ENCODE measurements around the gene DBT.
"Not testable (repeated sequence)": the region's sequence is repeated elsewhere in the genome, so short reads cannot be mapped to it uniquely, and the experiment has no call there.

The DBT gene

GRCh38 chr1:100249155-100249536, 488 bp downstream of the DBT start:
- TF ChIP-seq CTCF (IDR thresholded peaks at IDR 0.05; ENCODE audit: low read depth, low read length): no peak
- peak overlapping the region; percentile 95 for H3K4me3 ChIP-seq (ENCODE audit: low read depth, low read length)

GRCh38 chr1:100246738-100247137, 2.9 kb downstream of the DBT start:
- TF ChIP-seq CTCF (IDR thresholded peaks at IDR 0.05; ENCODE audit: low read depth, low read length): no peak
- no peak overlapping the region for H3K4me3 ChIP-seq (ENCODE audit: low read depth, low read length)

GRCh38 chr1:100240631-100241030, 9.0 kb downstream of the DBT start:
- TF ChIP-seq CTCF (IDR thresholded peaks at IDR 0.05; ENCODE audit: low read depth, low read length): no peak
- no peak overlapping the region for H3K4me3 ChIP-seq (ENCODE audit: low read depth, low read length)

GRCh38 chr1:100239961-100240360, 9.7 kb downstream of the DBT start:
- TF ChIP-seq CTCF (IDR thresholded peaks at IDR 0.05; ENCODE audit: low read depth, low read length): no peak
- H3K4me3 ChIP-seq (ENCODE audit: low read depth, low read length): no peak overlapping the region

DNA sequence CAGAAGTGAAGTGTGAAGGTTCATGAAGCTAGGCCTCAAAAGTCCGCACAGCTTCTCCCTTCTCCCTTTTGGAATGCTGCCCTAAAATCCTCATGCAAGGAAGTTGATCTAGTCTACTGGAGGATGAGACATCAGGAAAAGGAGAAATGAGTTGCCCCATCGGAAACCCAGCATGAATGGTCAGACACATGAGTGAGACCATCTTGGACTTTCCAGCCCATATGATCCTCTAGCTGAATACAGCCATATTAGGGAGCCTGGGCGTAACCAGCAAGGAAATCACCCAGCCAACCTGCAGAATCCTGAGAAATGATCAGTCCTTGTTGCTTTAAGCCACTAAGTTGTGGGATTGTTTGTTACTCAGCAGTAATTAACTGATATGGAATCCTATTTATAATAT, 12.5 kb downstream of the DBT start:
- TF ChIP-seq CTCF (IDR thresholded peaks at IDR 0.05; ENCODE audit: low read depth, low read length): no peak
- H3K4me3 ChIP-seq (ENCODE audit: low read depth, low read length): no peak overlapping the region

DNA sequence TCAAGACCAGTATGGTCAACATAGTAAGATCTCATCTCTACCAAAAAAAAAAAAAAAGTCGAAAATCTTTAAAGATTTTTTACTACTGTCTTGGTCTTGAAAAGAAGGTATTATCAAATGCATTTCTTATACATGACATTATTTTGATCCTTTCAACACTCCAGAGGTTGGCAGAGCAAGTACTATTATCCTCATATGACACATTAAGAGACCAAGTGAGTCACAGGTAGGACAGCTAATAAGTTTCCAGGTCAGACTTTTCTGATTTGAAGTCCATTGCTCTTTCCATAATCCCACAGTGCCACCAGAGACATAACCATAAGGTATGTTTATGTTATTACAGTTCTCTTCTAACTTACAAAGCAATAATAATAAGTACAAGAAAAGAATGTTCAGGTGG, 15.2 kb downstream of the DBT start:
- no peak overlapping the region for H3K4me3 ChIP-seq (ENCODE audit: low read depth, low read length)
- no peak for TF ChIP-seq CTCF (IDR thresholded peaks at IDR 0.05; ENCODE audit: low read depth, low read length)

DNA sequence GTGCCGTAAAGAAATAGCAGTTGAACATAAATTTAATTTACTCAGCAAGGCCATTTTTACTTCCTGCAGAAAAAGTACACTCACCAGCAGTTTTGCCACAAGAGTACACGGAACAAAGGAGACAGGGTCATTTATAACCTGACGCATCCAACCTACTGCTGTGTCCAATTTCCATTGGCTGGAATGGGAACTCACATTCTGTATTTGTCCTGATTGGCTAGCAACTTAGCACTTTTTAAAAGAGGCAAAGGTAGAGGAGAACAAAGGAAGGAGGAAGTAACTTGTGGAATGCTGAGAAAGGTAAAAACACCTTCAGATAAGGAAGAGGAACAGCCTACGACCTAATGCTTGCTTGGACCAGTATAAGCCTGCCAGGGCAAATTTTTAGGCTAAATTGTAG, 16.1 kb downstream of the DBT start:
- not testable (repeated sequence) for H3K4me3 ChIP-seq (ENCODE audit: low read depth, low read length)

DNA sequence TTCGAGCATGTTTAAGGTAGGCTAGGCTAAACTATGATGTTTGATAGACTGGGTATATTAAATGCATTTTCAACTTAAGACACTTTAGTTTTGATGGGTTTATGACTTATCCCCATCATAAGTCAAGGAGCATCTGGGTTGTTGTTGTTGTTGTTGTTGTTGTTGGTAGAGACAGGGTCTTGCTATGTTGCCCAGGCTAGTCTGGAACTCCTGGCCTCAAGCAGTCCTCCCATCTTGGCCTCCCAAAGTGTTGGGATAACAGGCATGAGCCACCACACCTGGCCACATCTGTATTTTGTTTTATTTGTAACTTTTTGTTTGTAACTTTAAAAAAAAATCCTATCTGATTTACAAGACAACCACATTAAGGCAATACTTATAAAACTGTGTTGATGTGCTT, 17.5 kb downstream of the DBT start:
- no peak overlapping the region for H3K4me3 ChIP-seq (ENCODE audit: low read depth, low read length)
- TF ChIP-seq CTCF (IDR thresholded peaks at IDR 0.05; ENCODE audit: low read depth, low read length): no peak
